Measurements from ENCODE around the gene CD3E.

CD3E gene

DNA sequence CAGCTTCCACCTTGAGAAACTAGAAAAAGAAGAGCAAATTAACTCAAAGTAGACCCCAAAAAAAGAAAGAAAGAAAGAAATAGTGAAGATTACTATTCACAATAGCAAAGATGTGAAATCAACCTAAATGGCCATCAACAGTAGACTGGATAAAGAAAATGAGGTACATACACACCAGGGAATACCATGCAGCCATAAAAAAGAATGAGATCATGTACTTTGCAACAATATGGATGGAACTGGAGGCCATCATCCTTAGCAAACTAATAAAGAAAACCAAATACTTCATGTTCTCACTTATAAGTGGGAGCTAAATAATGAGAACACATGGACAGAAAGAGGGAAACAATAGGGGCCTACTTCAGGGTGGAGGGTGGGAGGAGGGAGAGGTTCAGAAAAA is 24.2 kb downstream of the CD3E start:
- no peak for DNase-seq

DNA sequence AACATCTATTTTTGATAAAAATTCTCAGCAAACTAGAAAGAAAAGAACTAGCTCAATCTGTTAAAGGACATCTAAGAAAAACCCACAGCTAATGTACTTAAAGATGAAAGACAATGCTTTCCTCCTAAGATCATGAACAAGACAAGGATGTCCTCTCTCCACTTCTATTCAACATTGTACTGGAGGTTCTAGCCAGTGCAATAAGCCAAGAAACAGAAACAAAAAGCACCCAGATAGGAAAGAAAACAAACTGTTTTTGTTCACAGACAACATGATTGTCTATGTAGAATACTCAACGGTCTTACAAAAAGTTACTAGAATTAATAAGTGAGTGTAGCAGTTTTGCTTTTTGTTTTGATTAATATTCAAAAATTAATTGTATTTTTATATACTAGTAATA is 30.2 kb downstream of the CD3E start:
- no peak for DNase-seq

DNA sequence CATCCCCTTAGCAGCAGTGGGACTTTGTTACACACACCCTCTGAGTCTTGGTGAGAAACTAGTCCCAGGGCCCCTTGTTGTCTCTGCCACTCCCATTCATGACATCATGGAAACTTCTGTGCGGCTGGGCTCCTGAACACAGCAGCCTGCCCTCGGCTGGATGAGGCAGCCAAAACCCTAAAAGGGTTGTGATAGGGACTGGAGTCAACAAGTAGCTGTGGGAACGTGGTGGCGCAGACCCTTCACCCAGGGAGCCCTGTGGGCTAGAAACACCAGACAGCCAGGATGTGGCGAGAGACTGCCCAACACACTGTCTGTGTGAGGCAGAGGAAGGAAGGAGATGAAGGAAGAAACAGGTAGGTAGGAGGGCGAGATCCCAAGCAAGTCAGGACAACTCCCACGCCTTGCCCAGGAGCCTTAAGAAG is 34.1 kb downstream of the CD3E start:
- no peak for DNase-seq

DNA sequence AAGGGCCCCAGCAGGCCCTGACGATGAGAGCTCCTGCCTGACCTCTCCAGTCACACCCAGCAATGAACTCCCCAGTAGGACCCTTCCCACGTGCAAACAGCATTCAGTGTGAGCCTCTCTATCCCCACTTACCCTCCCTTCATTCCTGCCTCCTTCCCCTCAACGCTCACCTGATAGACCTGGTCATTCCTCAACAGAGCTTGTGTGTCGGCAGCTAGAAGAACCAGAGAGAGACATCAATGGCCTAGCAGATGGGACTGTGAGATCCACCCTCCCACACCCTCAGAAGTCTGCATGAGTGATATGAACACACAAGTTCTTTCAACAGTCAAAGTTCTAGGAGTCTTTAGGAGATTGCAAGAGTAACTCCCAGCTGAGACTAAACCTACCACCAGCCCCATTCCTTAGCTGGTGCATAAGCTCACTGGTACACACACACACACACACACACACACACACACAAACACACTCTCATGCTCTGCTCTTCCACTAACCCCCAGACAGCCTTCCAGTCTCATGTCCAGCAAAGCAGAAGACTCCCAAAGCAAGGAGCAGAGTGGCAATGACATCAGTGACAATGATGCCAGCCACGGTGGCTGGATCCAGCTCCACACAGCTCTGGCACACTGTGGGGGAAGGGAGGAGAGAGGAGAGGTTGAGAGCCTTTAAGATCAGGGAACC is 34.9 kb downstream of the CD3E start:
- no peak for DNase-seq

DNA sequence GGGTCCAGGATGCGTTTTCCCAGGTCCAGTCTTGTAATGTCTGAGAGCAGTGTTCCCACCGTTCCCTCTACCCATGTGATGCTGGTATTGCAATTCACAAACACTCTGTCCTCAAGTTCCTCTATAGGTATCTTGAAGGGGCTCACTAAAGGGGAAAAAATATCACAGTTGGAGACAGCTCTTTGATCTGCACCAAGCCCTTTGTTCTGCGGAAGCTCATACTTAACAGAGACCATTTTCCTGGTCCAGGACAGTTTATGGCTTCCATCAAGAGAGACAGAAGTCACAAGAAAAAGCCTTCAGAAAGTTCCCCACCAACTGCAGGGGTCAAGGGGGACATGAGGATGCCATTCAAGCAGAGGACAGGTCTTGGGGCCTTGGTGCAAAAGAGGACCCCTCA is 35.9 kb downstream of the CD3E start:
- no peak for DNase-seq

DNA sequence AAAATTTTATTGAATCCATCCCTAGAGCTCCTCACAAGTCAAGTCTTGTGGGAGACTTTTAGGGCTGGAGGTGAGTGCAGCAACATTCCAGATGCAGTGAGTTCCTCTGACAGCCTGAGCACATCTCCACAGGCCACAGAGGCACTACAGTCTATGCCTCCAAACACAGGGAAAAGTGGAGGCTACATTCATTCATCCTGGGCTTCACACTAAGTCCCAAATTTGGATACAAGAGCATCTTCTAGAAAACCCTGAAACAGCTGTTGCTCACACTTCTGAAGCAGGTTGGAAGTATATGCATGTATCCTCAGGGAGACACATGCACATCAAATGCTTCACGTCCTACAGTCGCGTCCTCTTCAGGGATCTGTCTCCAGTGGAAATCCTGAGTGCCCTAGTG is 36.7 kb downstream of the CD3E start:
- no peak for DNase-seq

DNA sequence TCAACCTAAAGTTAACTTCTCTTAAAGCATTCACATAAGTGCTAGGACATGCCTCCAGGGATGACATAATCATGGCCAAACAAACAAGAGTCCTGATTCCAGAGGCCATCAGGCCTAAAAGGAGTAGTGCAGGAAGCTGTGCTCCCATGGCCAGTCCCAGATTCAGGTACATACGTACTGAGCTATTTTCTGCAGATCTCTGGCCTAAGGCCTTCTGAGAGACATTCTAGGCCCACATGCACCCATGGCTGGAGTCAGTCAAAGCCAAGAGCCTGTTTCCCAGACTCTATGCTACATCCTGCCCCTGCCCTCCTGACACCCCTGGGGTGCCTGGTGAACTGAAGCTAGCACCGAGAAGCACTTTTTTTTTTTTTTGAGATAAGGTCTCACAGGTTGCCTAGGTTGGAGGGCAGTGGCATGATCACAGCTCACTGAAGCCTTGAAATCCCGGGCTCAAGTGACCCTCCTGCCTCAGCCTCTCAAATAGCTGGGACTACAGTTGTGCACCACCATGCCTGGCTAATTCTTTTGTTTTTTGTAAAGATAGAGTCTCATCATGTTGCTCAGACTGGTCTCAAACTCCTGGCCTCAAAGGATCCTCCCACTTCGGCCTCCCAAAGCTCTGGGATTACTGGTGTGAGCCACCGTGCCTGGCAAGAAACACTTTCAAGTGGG is 37.4 kb downstream of the CD3E start:
- no peak for DNase-seq

DNA sequence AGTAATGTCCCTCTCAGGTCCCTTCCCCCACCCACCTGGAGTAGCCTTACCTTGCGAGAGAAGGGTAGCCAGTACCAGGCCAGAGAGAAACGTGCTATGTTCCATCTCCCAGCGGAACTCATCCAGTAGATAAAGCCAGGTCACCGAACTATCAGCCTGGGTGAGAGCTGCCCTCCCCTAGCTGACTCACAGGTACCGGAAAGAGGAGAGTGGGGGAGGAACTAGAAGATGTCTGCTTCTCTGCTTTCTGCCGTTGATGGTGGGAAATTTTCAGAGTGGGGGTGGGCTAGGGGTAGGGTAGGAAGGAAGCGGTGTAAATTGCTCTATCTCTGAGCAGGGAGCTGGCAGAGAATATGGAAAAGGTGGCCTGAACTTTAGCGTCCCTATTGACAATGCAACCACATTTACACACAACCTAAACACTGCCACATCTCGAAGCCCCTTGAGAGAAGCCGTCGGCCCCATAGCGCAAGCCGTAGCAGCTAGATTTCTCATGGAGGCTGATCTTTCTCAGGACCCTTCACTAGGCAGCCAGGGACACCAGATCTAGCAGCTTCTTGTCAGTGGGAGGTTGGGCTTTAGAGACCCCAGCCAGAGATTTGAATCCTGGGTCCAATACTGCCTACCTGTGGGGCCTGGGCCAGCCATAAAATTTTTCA is 38.1 kb downstream of the CD3E start, which contains the start of gene CD3D:
CD3D (minus strand) TSS at position 203 of the 659 bp plus-strand sequence; CDS start at position 105, 98 bp downstream.
- no peak for DNase-seq

DNA sequence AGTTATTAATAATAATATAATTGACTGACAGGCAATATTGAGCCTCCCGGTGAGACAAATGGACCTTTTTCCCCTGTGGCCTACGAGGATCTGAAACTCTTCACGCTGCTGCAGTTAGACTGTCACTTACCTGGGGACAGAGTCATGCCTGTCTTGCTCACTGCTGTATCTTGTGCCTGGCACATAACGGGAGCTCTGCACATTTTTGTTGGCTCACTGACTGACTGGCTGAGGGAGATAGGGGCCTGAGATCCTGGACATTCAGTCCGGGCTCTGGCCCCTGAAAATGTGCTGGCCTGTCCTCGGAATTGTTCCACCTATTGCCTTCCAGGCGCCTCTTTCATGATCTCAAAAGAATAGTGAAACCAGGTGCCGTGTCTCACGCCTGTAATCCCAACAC is 38.7 kb downstream of the CD3E start:
- DNase-seq, result no peak

DNA sequence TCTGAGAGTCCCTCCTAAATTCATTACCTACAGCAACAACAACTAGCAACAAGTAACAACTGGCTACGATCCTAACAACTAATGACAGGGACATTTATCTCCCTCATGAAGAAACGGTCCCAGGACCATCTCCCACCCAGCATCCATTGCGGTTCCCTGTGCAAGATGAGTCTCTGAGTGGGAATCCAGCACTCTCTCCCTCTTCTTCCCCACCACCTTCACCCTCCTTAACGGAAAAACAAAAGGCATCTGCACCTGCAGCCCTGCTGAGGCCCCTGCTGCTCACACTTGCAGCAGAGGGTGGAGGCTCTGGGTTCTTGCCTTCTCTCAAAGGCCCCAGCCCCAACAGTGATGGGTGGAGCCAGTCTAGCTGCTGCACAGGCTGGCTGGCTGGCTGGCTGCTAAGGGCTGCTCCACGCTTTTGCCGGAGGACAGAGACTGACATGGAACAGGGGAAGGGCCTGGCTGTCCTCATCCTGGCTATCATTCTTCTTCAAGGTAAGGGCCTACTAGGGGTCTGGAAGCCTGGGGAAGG is 39.5 kb downstream of the CD3E start, which contains the start of gene CD3G:
CD3G (plus strand) TSS at position 364 of the 535 bp plus-strand sequence; CDS start at position 444, 80 bp downstream.
- no peak for DNase-seq

DNA sequence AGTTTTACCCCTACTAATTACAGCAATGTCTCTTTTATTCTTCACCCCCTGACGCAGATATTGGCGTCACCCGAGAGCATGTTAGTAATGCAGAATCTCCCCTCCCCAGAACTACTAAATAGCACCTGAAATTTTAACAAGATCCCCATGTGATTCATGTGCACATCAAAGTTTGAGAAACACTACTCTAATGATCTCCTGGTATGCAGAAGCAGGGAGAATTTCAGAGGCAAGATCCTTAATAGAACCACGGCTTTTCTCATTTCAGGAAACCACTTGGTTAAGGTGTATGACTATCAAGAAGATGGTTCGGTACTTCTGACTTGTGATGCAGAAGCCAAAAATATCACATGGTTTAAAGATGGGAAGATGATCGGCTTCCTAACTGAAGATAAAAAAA is 44.9 kb downstream of the CD3E start:
- no peak for DNase-seq

DNA sequence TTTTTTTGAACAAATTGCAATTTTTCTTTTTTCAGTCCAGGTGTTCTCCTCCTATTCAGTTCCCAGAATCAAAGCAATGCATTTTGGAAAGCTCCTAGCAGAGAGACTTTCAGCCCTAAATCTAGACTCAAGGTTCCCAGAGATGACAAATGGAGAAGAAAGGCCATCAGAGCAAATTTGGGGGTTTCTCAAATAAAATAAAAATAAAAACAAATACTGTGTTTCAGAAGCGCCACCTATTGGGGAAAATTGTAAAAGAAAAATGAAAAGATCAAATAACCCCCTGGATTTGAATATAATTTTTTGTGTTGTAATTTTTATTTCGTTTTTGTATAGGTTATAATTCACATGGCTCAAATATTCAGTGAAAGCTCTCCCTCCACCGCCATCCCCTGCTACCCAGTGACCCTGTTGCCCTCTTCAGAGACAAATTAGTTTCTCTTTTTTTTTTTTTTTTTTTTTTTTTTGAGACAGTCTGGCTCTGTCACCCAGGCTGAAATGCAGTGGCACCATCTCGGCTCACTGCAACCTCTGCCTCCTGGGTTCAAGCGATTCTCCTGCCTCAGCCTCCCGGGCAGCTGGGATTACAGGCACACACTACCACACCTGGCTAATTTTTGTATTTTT is 48.7 kb downstream of the CD3E start:
- peak; percentile 39 for DNase-seq

DNA sequence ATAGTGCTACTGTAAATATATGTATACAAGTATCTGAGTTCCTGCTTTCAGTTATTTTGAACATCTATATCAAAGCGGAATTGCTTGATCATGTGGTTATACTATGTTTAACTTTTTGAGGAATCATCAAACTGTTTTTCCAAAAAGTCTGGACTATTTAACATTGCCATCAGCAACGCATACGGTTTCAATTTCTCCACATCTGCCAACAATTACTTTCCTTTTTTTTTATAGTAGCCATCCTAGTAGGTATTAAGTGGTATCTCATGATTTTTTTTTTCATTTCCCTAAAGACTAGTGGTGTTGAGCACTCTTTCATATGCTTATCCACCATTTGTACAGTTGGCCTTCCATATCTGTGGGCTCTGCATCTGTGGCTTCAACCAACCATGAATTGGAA is 53.5 kb downstream of the CD3E start:
- DNase-seq, result no peak

DNA sequence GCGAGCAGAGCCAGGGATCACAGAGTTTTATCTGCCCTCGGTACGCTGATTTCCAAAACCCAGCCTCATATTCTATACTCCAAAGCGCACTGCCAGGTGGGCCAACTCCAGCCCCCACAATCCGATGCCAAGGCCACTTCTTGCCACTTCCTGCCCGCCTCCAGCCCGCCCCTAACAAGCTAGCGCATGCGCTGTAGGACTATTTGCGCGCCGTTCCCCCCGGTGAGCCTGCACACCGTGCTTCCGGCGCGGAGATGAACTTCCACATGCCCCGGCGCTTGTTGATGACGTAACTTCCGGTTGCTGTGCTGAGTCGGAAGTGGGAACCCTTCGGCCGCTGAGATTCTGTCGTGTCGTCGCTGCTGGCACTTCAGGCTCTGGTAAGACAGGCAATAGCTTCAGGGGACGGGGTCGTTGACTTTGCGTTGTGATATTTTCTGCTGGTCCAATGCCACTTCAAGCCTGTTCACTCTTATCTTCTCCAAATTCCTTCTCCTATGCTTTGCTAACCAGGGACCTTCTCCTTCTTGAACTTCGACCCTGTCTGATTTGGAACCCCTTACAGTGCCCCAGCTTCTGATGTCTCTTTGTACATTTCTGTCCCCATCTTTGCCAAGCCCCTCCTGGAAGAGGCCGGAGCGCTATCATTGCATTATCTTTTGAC is 54.9 kb downstream of the CD3E start, which contains the start of gene UBE4A:
UBE4A (plus strand) TSS at position 306 of the 664 bp plus-strand sequence. CDS start 5,481 bp downstream, outside the sequence.
- peak; percentile 98 for DNase-seq

DNA sequence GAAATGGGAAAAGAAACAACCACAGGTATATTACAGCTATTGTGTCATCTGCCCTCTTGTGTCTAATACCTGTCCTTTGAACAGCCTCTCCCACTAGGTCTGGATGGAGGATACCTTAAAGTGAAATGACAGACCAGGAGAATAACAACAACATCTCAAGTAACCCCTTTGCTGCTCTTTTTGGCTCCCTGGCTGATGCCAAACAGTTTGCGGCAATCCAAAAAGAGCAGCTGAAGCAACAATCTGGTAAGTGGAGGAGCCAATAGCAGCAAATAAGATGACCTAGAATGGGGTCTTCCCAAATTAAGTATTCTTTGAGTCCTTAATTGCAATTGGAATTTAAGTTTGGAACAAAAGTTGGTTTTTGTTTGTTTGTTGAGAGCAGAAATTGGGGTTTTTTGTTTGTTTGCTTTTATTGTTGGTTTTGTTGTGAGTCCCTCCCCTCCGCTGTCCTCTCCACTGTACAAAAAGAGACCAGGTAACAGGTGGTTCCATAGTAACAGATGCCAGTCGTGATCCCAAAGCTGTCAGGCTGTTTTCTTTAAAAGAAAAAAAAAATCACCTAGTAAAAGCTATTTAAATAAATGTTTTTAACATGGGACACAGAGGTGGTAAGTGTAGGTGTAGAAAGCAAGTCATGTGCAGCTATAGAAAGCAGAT is 60.6 kb downstream of the CD3E start:
- DNase-seq, result no peak

Measured in NCI-H526 treated with DMSO at 0.1 percent for 48 hours (cell line).